Tibial artery (tissue), 4 donors: ENCODE results near the gene BMPER.

Experiments used
- DNase-seq, 2 donors: peaks; one replicate each; pipeline ENCODE4 v3.0.0-alpha.2; 2019
- H3K27ac ChIP-seq, 2 donors: fragments of 200-600 bp; sonication (generic) in 1 of 2; 1 replicate in 1 of 2; 2 replicates in 1 of 2; pipeline ENCODE4 v1.5.1; 2018 to 2019; ENCODE audit warnings: mild to moderate bottlenecking in 1 of 2
- H3K27me3 ChIP-seq, 2 donors: fragments of 200-600 bp; sonication (generic) in 1 of 2; one replicate each; pipeline versions ENCODE4 v1.5.1 to v1.6.0; 2016 to 2019
- H3K36me3 ChIP-seq, 3 donors: fragments of 200-600 bp; sonication (generic) in 2 of 3; one replicate each; pipeline ENCODE4 v1.5.1; 2016 to 2019; ENCODE audit warnings: mild to moderate bottlenecking in 2 of 3
- H3K4me1 ChIP-seq, 4 donors: fragments of 200-600 bp; sonication (generic) in 2 of 4; 1 replicate in 3 of 4; 2 replicates in 1 of 4; pipeline ENCODE4 v1.5.1; 2016 to 2019
- H3K4me3 ChIP-seq, 2 donors: fragments of 200-600 bp; sonication (generic) in 1 of 2; 1 replicate in 1 of 2; 2 replicates in 1 of 2; pipeline ENCODE4 v1.5.1; 2018 to 2019; ENCODE audit warnings: mild to moderate bottlenecking in 2 of 2
- H3K9me3 ChIP-seq, 3 donors: fragments of 200-600 bp; sonication (generic) in 1 of 3; one replicate each; pipeline ENCODE4 v1.5.1; 2016 to 2019
- intact Hi-C: fragments of 100-400 bp; cut with DNase I; formaldehyde crosslinking; loops from one replicate; pipeline ENCODE4 v1.15.0; 2023; ENCODE audit warnings: low total_unique reads
- TF ChIP-seq, protein P1 (sequence below), 2 experiments: fragments of 200-600 bp in 1 of 2; fragments of 450-650 bp in 1 of 2; IDR thresholded peaks; one replicate each; pipeline ENCODE4 v1.5.1; 2017 to 2019; ENCODE audit warnings: antibody characterized with exemption in 2 of 2, mild to moderate bottlenecking in 1 of 2, moderate library complexity in 1 of 2

Gene BMPER

DNA sequence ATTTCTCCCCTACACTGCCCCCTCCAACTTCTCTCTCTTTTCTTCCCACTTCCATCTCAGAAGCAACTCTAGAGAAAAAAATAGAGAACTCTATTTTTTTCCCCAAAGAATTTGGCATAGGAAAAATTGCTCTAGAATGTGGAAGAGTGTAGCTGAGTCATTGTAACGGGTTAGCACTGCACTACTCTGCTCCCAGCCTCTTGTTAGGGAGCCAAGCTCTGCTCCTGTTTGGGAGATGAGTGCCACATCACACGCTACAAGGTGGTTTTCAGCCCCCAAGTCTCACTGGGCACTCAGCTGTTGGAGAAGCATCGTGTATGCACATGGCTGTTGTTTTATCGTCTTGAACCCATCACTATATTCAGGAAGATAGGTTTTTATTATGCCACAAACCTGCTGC is 136.4 kb downstream of the BMPER start:
- TF ChIP-seq, protein P1, sequence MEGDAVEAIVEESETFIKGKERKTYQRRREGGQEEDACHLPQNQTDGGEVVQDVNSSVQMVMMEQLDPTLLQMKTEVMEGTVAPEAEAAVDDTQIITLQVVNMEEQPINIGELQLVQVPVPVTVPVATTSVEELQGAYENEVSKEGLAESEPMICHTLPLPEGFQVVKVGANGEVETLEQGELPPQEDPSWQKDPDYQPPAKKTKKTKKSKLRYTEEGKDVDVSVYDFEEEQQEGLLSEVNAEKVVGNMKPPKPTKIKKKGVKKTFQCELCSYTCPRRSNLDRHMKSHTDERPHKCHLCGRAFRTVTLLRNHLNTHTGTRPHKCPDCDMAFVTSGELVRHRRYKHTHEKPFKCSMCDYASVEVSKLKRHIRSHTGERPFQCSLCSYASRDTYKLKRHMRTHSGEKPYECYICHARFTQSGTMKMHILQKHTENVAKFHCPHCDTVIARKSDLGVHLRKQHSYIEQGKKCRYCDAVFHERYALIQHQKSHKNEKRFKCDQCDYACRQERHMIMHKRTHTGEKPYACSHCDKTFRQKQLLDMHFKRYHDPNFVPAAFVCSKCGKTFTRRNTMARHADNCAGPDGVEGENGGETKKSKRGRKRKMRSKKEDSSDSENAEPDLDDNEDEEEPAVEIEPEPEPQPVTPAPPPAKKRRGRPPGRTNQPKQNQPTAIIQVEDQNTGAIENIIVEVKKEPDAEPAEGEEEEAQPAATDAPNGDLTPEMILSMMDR (IDR thresholded peaks at IDR 0.05): no peak
- no peak overlapping the region for H3K4me3 ChIP-seq
- no peak for DNase-seq

DNA sequence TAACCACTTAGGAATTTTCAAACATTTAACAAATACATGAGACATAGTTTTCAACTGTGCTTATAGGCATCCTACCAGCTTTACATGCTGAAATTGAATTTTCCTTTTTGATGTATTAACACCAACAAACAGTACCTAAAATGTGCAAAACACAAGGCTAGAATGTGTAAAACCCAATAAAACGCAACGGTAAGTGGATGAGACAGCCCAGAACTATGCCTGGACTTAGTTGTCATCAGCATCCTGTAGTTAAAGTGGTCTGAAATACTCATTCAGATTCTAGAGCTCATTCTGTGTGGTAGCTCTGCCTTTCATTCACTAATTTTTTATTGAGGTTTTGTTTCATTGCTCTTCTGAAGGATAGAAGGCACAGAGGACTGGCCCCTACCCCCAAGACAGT is 137.1 kb downstream of the BMPER start:
- no peaks in the 10 kb centered on the region for H3K9me3 ChIP-seq
- H3K4me1 ChIP-seq: no peaks in the 10 kb centered on the region
- DNase-seq: no peak
- H3K4me3 ChIP-seq: no peak overlapping the region
- H3K27ac ChIP-seq: no peak overlapping the region
- no peaks in the 10 kb centered on the region for H3K36me3 ChIP-seq
- H3K27me3 ChIP-seq: no peaks in the 10 kb centered on the region
- intact Hi-C loops: no loop called here
- TF ChIP-seq, protein P1 (IDR thresholded peaks at IDR 0.05): no peak

More for the DNA sequence above, 136.4 kb downstream of the BMPER start:
- H3K9me3 ChIP-seq: no peaks in the 10 kb centered on the region
- no peaks in the 10 kb centered on the region for H3K27me3 ChIP-seq
- no peaks in the 10 kb centered on the region for H3K4me1 ChIP-seq
- no peak overlapping the region for H3K27ac ChIP-seq
- no peaks in the 10 kb centered on the region for H3K36me3 ChIP-seq
- intact Hi-C loops: no loop called here

DNA sequence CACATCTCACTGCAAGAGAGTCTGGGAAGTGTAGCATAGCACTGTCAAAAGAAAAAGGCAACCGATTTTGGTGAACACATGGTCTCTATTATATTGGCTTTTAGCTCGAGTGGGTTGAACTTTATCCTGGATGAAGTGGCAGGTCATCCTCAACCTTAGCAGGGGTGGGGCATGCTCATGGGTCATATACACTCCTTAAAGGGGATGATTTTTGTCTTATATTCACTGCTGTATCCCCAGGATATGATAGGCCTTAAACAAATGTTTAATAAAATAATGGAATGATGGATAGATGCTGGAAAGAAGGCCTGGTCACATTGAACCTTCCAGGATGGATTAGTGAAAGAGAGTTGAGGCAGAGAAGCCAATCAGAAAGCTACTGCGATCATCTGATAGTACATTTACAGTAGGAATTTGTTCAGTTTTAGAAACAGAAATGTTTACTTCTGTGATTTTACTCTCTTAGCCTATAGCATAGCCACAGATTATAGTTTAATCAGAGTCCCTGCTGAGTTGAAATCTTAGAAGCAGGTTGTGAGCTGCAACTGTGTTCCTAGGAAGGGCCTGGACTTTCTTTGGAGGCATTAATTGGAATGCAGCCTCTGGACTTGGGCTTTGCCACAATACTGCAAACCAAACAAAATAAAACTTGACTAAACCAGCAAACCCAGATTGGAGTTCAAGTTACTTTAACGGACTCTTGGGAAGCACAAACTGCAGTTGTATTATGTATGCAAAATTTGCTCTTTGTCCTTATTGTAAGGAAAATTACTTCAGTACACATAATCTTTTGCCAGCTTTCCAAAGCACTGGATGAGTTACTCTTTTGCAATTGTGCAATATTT is 138.3 kb downstream of the BMPER start:
- TF ChIP-seq, protein P1 (IDR thresholded peaks at IDR 0.05): no peak
- H3K27ac ChIP-seq: no peak overlapping the region
- intact Hi-C loops: no loop called here
- no peak for DNase-seq
- H3K36me3 ChIP-seq: no peaks in the 10 kb centered on the region
- H3K4me1 ChIP-seq: no peaks in the 10 kb centered on the region
- no peaks in the 10 kb centered on the region for H3K9me3 ChIP-seq
- no peak overlapping the region for H3K4me3 ChIP-seq
- no peaks in the 10 kb centered on the region for H3K27me3 ChIP-seq

DNA sequence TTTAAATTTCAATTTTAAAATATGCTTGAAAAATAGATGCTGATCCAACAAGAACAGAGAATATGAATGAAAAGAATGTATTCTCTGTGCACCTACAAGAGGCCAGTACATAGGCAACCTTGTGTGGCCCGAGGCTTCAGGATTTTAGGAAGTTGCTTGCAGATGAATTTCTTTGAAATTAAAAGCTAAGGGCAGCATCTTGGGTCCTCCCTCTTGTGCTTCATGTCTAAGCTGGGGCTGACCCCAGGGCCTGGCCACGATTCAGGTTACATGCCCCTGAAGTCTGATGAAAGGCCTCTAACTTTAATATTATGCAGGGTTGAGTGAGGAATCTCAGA is 138.9 kb downstream of the BMPER start:
- no peak overlapping the region for H3K4me3 ChIP-seq
- intact Hi-C loops: no loop called here
- H3K27ac ChIP-seq: no peak overlapping the region
- no peaks in the 10 kb centered on the region for H3K36me3 ChIP-seq
- H3K9me3 ChIP-seq: no peaks in the 10 kb centered on the region
- H3K27me3 ChIP-seq: no peaks in the 10 kb centered on the region
- TF ChIP-seq, protein P1 (IDR thresholded peaks at IDR 0.05): no peak
- DNase-seq: no peak
- H3K4me1 ChIP-seq: no peaks in the 10 kb centered on the region

DNA sequence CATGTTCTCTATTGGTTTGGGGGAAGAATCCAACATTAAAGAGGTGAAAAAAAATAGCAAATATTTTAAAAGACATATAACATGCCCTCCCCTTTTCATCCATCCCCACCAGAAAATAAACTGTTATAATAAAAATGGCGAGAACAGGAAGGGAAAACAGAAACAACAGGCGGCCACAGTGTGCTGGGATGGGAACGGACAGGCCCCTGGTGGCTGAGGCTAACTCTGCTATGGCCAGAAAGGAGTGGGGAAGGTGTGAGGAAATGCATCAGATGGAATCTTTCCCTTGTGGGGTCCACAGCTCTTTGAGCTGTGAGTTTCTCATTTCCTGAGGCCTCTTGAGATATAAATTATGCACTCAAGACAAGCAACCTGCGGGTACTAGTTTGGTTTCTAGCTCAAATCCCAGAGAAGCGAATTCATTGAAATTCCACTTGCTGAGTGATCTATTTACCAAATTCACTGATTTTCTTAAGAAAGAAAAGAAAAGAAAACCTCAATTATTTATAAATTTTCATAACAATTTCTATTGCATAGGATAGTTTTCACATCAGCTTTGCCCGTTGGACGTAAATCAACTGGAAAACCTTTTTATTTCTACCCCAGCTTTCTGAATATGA is 139.5 kb downstream of the BMPER start:
- DNase-seq: no peak
- H3K27me3 ChIP-seq: no peaks in the 10 kb centered on the region
- intact Hi-C loops: no loop called here

More for the DNA sequence above, 139.5 kb downstream of the BMPER start:
- Histone ChIP-seq H3K36me3 (no peaks in the 10 kb centered on the region), H3K9me3 (no peaks in the 10 kb centered on the region), H3K4me1 (no peaks in the 10 kb centered on the region), H3K4me3 (no peak overlapping the region), H3K27ac (no peak overlapping the region)
- TF ChIP-seq, protein P1 (IDR thresholded peaks at IDR 0.05): no peak
